NCI-H2081 (cell line): ENCODE results near the gene ATG101.

ENCODE experiments used
- DNase-seq, 2 experiments: peaks; one replicate each; lab custom pipeline; 2025; lab: John Stamatoyannopoulos, UW

ATG101 gene, protein sequence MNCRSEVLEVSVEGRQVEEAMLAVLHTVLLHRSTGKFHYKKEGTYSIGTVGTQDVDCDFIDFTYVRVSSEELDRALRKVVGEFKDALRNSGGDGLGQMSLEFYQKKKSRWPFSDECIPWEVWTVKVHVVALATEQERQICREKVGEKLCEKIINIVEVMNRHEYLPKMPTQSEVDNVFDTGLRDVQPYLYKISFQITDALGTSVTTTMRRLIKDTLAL

DNA sequence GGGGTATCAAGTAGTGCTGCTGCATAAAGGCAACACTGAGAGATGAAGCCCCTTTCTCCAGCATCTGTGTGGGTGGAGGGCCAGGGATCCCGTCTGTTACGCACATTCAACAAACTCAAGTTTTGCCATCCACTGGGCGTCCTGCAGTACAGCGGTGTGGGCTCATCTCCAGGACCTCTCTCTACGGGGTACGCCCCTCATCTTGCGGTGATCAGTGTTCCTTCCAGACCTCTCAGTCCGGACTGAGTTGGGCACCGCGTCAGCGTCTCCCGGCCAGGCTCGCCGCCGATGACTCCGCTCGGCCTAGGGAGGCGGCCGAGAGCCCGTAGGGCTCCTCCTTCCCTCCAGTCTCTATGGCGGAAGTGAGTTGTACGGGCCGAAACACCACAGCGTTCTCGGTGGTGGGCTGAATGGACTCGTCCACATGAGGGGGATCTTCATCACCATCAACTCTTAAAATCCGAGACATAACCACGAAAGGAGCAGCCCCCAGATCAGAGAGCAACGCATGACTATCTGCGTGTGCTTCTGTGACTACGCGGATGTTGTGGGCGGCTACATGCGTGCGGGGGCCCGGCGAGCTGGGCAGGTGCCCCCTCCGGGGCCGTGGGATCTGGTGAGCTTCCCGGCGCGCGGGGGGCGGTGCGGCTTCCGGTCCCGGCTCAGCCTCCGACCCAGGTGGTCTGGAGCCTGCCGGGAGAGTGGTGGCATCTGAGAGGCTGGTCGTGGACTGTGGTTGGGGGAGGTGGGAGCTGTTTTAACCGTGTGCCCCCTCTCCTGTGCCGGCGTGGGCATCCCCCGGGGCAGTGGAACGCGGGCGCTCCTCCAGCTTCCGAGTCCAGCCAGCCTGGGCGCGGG, at the start of gene ATG101:
ATG101 (plus strand) TSS at position 652 of the 858 bp plus-strand sequence. CDS start 3,673 bp downstream, outside the sequence.
- DNase-seq = peak; percentile 92 to 96

DNA sequence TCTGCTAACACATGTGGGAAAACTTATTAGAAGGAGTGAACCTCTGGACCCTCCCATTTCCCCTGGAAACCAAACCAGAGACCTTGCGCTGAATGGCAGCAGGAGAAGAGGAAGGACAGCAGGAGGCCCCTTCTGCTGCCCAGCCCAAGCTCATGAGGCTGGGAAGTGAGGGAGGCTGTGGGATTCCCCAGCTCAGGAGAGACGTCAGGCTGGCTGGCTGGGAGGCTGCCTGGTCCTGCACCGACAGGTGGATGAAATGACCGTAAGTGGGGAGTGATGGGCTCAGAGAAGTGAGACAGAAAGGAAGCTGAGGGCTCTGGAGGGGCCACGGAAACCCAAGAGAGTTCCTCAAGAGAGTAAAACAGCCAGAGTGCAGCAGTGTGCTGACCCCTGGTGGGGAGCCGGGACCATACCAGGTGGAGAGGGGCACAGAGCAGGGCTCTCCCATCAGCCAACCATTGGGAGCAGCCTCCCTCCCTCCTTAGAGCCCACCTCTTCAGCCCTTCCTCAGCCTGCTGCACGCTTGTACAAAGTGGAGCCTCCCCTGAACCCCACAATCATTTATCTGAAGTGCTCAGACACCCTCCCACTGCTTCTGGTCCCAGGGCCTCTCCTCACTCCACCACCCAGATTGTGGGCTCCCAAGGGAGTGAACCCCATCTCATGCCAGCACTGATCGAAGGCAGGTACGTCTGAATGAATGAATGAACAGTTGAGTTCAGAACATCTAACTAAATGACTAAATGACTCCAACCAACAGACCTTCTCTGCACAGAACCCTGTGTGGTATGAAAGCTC, 49.0 kb upstream of the ATG101 start:
- DNase-seq = peak; percentile 58 to 68

DNA sequence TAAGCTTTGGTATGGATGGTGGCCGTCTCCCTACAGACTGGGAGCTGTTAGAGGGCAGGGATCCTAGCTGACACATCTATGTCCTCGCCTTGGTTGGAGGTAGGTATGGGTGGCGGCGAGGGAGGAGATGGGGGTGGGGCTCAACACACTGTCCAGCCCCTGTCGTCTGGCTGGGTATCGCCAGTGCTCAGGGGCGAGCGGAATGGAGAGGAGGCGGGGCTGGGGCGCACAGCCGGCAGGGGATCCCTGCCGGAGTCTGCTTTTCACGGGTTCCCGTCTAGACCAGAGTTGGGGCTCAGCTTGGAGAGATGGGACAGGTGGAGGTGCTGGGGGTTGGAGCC, 47.0 kb upstream of the ATG101 start:
- no peak for DNase-seq

DNA sequence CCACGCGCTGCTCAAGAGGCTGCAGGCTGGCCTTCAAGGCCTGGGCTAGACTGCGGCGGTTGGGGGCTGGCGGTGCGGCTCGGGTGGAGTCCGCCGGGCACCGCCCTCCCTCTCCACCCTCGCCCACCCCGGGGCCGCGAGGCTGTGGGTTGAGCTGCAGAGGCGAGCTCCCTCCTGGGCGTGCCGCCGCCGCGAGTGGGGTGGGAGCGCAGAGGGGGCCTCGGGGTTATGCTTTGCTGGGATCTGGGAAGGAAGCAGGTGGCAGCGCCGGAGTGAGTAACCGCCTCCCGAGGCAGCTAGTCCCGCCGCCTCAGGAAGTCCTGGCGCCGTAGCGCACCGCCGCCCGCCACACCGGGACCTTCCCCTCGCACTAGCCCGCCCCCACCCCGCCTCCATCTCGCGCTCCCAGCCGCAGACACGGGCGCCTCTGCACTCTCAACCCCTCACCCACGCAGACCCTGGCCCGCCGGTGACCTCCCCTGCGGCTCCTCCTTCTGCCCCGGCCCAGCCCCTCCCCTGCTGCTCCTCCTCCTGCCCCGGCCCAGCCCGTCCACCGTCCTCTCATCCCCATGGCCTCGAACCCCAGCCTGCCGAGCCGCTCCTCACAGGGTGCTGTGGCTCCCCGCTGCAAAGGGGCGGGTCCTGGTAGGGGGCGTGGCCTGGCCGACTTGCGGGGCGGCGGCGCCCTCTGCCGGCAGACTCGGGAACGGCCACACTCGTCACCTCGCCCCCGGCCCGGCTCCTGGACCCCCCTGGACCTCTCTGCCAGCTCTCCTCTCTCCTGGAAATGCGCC, 46.4 kb upstream of the ATG101 start:
- DNase-seq = peak; percentile 42 to 50

DNA sequence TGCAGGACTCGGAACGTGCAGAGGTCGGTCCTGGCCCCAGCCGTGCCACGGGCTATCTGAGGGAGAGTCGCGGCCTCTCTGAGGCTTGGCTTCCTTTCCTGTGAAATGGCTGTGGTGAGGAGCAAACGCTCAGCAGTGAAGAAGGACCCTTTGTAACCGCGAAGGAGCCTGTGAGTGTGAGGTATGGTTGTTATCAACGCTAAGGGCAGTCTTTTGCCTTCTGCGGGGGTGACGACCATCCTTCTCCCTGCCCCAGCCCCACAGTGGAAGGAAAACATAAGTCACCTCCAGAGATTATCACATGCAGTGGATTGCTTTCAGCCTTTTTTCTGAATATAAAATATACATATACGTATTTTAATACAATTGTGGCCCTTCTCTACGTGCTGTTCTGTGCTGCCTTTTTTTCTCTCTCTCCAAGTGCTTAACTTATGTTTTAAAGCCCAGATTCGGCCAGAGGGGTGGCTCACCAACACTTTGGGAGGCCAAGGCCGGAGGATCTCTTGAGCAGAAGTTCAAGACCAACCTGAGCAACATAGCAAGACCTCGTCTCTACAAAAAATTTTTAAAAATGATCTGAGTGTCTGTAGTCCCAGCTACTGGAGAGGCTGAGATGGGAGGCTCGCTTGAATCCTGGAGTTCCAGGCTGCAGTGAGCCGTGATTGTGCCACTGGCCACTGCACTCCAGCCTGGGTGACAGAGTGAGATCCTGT, 45.6 kb upstream of the ATG101 start:
- DNase-seq = no peak

DNA sequence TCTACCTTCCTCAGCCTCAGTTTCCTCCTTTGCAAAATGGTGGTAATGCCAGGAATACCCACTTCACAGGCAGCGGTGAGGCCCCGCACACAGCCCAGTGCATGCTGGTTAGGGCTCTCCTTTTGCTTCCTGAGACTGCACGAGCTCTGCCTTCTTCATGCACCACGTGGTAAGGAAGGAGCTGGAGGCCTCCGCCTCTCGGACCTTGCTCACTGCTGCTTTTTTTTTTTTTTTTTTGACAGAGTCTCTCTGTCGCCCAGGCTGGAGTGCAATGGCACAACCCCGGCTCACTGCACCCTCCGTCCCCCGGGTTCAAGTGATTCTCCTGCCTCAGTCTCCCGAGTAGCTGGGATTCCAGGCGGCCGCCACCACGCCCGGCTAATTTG, 44.9 kb upstream of the ATG101 start:
- DNase-seq = no peak

DNA sequence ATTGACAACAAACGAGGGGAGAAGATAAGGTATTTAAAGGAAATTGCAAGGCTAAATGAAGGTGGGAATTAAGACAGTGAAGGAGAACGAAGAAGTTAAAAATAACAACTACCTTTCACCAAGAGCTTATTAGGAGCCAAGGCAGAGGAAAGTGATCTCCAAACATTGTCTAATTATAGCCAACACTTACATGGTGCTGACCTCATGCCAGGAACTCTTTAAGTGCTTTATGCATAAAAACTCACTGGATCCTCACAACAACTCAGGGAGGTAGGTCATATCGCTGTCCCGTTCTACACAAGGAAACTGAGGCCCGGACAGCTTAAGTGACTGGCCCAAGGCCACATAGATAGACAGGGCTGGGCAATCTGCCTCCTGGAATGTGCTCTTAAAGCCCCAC, 43.5 kb upstream of the ATG101 start:
- DNase-seq = peak in 1 of 2 experiments; percentile 12

DNA sequence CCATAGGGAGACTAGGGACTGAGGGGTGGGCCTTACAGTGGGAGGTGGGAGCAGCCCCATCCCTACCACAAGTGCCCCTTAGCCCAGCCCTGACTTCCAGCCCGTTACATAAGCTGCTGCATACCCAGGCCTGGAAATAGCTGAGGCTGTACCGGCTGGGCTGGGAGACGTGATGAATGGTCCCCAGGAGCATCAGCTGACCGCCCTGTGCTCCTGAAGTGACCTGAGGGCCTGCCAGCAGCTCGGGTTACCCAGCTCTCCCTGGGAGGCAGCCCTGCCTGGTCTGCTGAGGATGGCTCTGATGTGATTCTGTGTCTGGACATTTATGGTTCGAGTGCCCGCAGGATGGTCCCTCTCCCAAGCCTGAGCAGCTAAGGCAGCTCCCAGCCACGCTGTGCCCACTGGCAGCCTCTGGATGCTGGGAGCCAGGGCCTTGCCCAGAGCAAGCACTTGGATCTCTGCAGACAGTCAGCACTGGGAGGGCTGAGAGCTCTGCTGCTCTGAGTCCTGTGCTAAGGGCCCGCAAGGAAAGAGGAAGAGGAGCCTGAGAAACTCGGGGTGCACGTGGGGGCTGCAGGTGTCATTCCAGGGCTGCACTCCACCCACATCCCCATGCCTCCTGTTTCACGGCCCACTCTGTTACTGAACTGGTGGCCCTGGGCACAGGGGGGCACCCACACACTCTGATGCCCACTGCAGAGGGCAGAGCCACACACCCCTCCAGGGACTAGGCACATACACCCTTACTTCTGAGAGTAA, 42.5 kb upstream of the ATG101 start:
- DNase-seq = no peak

DNA sequence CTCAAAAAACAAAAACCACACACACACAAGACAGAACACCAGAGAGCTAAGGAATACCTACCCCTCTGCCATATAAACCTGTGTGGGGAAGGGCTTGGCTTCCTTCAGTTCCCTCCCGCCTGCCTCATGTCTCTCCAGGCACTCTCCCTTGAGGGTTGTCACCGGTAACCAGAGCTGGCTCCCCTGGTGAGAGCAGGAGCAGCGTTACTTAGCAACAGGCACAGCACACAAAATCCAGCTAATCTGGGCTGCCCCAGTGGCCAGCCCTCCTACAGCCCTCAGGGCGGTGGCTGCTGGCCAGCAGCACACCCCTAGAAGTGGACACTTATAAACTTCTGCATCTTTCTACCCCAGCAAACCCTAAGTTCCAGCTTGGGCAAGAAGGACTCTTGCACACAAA, 40.1 kb upstream of the ATG101 start:
- peak; percentile 94 for DNase-seq

DNA sequence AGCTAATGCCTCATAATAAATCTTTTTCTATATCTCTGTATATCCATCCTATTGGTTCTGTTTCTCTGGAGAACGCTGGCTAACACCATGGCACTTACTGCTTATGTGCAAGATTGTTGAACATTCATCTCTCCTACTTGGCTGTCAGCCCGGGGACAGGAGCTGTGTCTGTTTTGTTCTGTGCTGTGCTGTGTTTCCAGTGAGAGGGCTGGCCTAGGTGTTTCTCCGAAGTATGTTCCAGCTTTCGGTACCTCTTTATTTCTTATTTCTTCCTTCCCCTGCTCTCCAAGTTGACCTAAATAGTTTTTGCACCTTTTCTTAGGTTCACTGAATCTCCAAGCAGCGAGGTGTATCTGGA, 37.4 kb upstream of the ATG101 start:
- DNase-seq = peak; percentile 19 to 52

DNA sequence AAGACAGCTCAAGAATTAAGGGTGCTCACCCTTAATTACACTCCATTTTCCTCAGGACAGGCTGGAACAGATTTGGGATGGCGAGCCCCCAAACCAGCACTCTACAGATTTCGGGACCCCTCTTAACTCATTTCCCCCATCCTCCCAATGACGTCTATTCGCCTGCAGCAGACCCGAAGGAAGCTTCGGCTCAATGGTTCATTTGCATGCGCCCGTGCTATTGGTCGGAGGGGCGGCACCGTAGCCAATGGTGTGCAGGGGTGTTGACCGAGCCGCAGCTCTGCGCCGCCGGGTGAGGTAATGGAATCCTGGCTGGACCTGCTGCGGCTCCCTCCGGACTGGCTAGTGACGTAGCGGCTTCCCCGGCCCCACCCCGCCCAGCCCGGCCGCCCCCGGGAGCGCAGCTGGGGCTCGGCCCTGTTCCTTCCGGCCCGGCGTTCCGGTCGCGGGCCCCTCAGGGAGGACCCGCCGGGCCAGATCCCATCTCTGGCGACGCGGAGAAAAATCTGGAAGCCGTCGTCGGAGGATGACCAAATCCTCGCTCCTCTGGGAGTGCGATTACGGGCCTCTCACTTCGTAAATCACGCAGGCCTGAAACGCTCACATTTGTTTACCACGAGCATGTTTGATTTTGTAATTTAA, 36.9 kb upstream of the ATG101 start:
- peak; percentile 96 to 98 for DNase-seq

DNA sequence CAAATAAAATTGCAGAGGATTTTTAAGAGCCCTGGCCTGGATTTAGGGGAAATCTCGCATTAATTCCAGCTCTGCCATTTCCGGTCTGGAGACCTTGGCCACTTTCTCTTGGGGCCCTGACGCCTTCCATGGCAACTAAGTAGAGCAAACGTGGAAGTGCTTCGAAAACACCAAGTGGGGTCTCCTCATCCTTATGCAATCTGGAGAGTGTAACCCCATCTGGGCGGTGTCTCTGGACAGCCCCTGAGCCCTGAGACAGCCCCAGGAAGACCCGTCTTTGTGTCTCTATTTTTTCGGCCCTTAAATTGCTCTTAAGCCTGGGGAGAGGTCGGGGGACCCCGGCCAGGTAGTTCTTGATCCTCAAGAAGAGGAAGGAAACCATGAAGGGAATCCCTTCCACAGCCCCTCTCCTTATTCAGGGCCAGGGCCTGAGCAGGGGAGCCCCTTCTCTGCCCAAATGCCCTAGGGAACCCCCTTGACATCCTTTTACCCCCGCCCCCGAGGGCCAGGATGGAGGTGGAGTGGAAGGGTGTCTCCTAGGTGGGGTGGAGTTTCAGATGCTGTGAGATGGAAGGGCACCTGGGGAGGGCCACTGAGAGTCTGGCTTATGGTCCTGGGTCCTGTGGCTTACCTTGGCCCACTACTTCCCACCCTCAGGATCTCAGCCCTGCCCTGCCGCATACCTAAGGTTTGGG, 36.2 kb upstream of the ATG101 start:
- DNase-seq = no peak

DNA sequence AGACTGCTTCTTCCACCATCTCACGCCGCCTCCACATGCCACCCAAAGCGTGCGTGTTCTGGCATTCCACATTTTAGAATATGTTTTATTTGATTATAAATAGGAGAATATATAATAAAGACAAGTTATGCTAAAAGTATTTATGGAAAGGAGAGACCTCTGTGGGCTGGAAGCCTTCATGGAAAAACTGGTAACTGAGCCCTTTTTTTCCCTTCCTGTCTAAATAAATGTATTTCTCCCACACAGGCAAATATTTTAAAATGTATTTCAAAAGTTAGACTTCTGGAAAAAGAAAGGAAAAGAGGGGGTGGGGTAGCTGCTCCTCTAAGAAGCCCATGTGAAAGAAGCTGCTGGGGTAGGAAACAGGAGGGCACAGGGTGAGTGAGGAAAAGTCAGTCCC, 34.6 kb upstream of the ATG101 start:
- DNase-seq = no peak

DNA sequence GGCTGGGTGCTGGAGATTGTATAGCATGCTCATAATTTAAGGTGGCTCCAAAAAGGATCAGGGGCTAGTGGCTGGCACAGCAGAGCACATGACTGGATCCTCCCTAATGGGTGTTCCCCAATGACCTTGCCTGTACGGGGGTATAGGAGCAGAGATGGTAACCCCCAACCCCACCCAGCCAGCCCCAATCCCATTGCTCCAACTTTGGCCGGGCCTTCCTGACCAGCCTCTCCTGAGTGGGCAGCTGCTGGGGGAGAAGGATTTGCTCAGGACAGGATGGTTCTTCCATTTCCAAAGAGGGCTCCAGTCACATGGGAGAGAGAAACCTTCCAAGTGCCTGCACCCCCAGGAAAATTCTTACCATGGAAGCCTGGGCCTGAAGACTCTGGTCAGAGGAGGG, 33.9 kb upstream of the ATG101 start:
- no peak for DNase-seq

DNA sequence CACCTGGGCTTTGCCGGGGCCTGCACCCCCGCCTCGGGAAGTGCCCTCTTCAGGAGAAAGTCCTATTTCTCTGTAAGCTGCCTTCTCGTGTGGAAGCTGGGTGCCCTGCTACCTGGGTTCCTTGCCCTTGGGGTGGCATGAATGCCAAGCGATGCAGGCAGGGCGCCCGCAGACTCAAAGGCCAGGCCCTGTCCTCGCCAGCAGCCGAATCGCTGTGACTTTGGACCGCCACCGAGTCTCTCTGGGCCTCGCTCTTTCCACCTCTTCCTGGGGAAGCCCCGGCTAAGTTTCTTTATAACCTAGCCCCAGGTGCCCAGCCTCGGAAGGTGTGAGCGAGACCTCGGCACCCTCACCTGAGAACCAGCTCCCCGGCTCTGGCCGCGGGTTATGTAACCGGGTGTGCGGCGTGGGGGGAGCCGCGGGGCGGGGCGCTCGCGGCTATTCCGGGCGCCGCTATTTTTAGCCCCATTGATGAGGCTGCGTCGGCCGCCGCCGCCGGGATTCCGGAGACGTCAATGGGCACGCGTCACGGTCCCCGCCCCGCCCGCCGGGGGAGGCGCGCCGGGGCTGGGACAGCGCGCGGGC, 33.1 kb upstream of the ATG101 start:
- peak; percentile 81 to 82 for DNase-seq

DNA sequence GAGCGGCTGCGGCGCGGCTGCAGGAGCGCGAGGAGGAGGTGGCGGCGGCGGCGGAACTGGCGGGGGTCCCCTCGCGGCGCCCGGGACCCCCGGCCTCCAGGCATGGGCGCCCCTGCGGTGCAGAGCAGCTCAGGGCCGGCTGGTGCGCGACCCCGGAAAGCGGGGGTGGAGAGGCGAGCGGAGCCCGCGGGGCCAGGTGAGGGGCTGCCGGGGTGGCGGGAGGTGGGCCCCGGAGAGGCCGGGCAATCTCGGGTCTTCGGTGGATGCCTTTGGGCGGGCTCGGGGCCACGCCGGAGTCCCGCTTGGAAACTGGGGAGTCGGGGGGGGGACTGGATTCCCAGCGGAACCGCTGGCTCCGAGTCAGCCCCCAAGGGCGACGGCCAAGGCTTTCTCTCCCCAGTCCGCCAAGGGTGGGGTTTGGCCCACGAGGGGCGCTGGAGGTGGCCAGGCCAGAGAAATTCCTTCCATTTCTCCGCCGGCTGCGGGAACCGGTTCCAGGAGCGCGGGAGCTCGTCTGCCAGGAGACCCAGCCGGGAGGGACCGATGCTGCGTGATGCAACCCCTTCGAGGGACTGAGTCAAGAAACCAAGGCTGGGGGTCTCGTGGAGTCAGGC, 32.4 kb upstream of the ATG101 start:
- DNase-seq = peak; percentile 15 to 37

DNA sequence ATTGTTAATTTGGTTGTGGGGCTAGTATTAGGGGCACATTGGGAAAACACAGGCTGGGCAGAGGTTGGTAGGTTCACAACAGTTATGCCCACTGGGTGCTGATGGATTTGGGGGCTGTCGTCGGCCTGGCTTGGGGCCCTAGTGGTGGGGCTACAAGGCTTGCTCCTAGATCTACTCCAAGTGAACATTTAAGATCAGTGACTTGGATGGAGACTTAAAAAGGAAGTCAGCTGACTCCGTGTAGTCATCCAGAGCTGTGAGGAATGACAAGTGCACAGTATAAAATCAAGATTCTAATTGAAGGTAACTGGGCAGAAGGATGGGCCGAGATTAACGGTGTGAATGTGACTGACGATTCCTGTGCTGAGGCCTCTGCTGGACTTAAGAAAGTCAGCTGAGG, 31.3 kb upstream of the ATG101 start:
- no peak for DNase-seq

DNA sequence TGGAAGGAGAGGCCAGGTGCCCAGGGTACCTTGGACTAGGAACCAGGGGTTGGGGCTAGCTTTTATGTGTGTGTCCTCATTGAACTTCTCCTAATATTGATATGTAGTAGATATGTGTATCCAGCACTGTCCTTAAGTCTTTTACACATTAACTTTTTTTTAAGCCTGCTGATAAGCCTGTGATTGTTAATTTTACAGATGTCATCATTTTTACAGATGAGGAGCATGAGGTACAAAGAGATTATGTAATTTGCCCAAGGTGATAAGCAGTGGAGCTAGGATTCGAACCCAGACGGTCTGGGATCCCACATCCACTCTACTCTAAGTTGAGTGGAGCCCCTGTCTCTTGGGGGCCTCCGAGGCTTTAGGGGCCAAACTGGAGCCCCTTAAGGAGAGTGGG, 28.7 kb upstream of the ATG101 start:
- no peak for DNase-seq

DNA sequence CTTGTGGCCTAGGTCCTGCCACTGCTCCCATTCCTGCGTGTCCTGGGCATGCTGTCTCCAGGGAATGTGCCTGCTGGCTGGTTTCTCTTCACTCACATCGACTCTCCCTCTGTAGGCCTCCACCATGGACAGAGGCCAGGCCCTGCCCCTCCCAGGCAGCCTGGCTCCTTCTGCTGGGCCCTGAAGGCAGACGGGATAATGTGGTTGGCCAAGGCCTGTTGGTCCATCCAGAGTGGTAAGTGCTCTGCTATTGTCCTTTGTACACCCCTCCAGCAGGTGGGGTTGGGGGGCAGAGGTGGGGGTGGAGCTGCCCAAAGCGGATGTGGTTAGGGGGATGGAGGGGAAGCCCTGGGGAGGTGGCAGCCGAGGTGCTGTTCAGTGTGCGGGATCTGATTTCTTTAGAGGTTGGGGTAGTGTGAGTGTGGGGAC, 28.1 kb upstream of the ATG101 start:
- peak; percentile 61 to 82 for DNase-seq
